SK-N-SH (cell line): ENCODE results near the gene NIPSNAP3A. TPM values are rescaled to one million over a fixed set of nuclear protein-coding genes. Genes with fewer than 3 reads are reported as not detected.

Experiments
- CTCF ChIA-PET: fragments of 300-600, 350-600 bp; formaldehyde crosslinking; extraction: SDS; loops from one replicate; lab custom pipeline; 2021; lab: Yijun Ruan, JAX
- POLR2A ChIA-PET: fragments of 350-600 bp; sonication (Branson Sonifier 250); formaldehyde crosslinking; extraction: SDS; loops from one replicate; lab custom pipeline; 2020; ENCODE audit warnings: antibody characterized with exemption, inconsistent platforms; lab: Yijun Ruan, JAX
- DNase-seq: peaks from one replicate; pipeline ENCODE4 v3.0.0; 2012
- H2AFZ ChIP-seq: fragments of 200-600 bp; sonication (generic); 2 replicates; pipeline ENCODE4 v1.8.1; 2016; ENCODE audit warnings: antibody characterized with exemption, mild to moderate bottlenecking, low read depth
- H3F3A ChIP-seq: fragments of 200-600 bp; sonication (generic); replicated peaks from 2 replicates; pipeline ENCODE3; 2016; ENCODE audit warnings: antibody characterized with exemption, mild to moderate bottlenecking; ENCODE audit not compliant: insufficient read depth
- H3K27ac ChIP-seq, 2 experiments: fragments of 200-500 bp in 1 of 2; fragments of 200-600 bp in 1 of 2; sonication (Bioruptor generic) in 1 of 2; sonication (generic), shearing (Covaris generic) in 1 of 2; 2 replicates each; pipeline versions ENCODE4 v1.5.1 to v1.6.1; 2014 to 2016; ENCODE audit warnings: low read depth in 2 of 2, inconsistent platforms in 1 of 2, low read length in 1 of 2, mild to moderate bottlenecking in 1 of 2, mixed read lengths in 1 of 2
- H3K27me3 ChIP-seq: fragments of 200-600 bp; sonication (generic), shearing (Covaris generic); 2 replicates; pipeline ENCODE4 v1.6.1; 2016; ENCODE audit warnings: mixed run types; ENCODE audit not compliant: insufficient read depth
- H3K36me3 ChIP-seq, 2 experiments: fragments of 200-500 bp in 1 of 2; fragments of 200-600 bp in 1 of 2; sonication (Bioruptor generic) in 1 of 2; sonication (generic) in 1 of 2; replicated peaks in 1 of 2; 2 replicates each; pipeline versions ENCODE3 to v1.5.1; 2014 to 2016; ENCODE audit warnings: low read length in 1 of 2, mild to moderate bottlenecking in 1 of 2; ENCODE audit not compliant: insufficient read depth in 2 of 2, control insufficient read depth in 1 of 2
- H3K4me1 ChIP-seq, 2 experiments: fragments of 200-500 bp in 1 of 2; fragments of 200-600 bp in 1 of 2; sonication (Bioruptor generic) in 1 of 2; sonication (generic), shearing (Covaris generic) in 1 of 2; 2 replicates each; pipeline versions ENCODE4 v1.5.1 to v1.6.1; 2014 to 2016; ENCODE audit warnings: low read depth in 1 of 2, low read length in 1 of 2, mixed run types in 1 of 2; ENCODE audit not compliant: insufficient read depth in 2 of 2, control insufficient read depth in 1 of 2
- H3K4me2 ChIP-seq: fragments of 200-600 bp; sonication (generic), shearing (Covaris generic); 2 replicates; pipeline ENCODE4 v1.6.1; 2017; ENCODE audit warnings: mixed run types
- H3K4me3 ChIP-seq, 2 experiments: fragments of 200-500 bp in 1 of 2; fragments of 200-600 bp in 1 of 2; sonication (Bioruptor generic) in 1 of 2; sonication (generic), shearing (Covaris generic) in 1 of 2; 2 replicates each; pipeline versions ENCODE4 v1.5.1 to v1.8.1; 2014 to 2016; ENCODE audit warnings: low read depth in 2 of 2, inconsistent platforms in 1 of 2, low read length in 1 of 2, mild to moderate bottlenecking in 1 of 2, mixed read lengths in 1 of 2, moderate library complexity in 1 of 2
- H3K79me2 ChIP-seq: fragments of 200-600 bp; sonication (generic); 2 replicates; pipeline ENCODE4 v1.8.1; 2017; ENCODE audit warnings: mild to moderate bottlenecking; ENCODE audit not compliant: insufficient read depth
- H3K9ac ChIP-seq: fragments of 200-600 bp; sonication (generic); 2 replicates; pipeline ENCODE4 v1.6.1; 2017; ENCODE audit warnings: mixed run types
- H3K9me2 ChIP-seq: fragments of 200-600 bp; sonication (generic); 2 replicates; pipeline ENCODE4 v1.6.1; 2017; ENCODE audit warnings: mixed run types
- H3K9me3 ChIP-seq: fragments of 200-600 bp; sonication (generic); 2 replicates; pipeline ENCODE4 v1.6.1; 2017; ENCODE audit warnings: mixed run types, mild to moderate bottlenecking, moderate library complexity
- H4K20me1 ChIP-seq: fragments of 200-600 bp; sonication (generic); 2 replicates; pipeline ENCODE4 v1.6.1; 2017; ENCODE audit warnings: mild to moderate bottlenecking, mixed run types; ENCODE audit not compliant: insufficient read depth
- CHD2 ChIP-seq: fragments of 150-350 bp; IDR thresholded peaks from 2 replicates; pipeline ENCODE4 v1.6.1; 2018; ENCODE audit warnings: low read length; ENCODE audit not compliant: partially characterized antibody
- EP300 ChIP-seq, 2 experiments: IDR thresholded peaks; 2 replicates each; pipeline versions ENCODE4 v1.4.0 to v1.6.1; 2012; ENCODE audit warnings: borderline replicate concordance in 1 of 2, low read depth in 1 of 2, low read length in 1 of 2
- FOXJ3 ChIP-seq: sonication (generic); formaldehyde crosslinking; IDR thresholded peaks from 2 replicates; pipeline ENCODE4 v1.5.1; 2020; ENCODE audit warnings: mild to moderate bottlenecking, missing genetic modification reagents
- GATA2 ChIP-seq: sonication (generic); formaldehyde crosslinking; IDR thresholded peaks from 2 replicates; pipeline ENCODE4 v1.5.0; 2020; ENCODE audit warnings: mild to moderate bottlenecking, missing genetic modification reagents
- NRF1 ChIP-seq: IDR thresholded peaks from 2 replicates; pipeline ENCODE4 v1.6.1; 2012; ENCODE audit warnings: low read depth, mild to moderate bottlenecking, low read length
- POLR2AphosphoS5 ChIP-seq: IDR thresholded peaks from 2 replicates; pipeline ENCODE4 v1.6.1; 2012; ENCODE audit warnings: low read depth, low read length
- RAD21 ChIP-seq: IDR thresholded peaks from 2 replicates; pipeline ENCODE4 v1.6.1; 2012; ENCODE audit warnings: mild to moderate bottlenecking, low read length
- RCOR1 ChIP-seq: fragments of 150-350 bp; IDR thresholded peaks from 2 replicates; pipeline ENCODE4 v1.6.1; 2017; ENCODE audit warnings: antibody characterized with exemption, low read length
- SIN3A ChIP-seq: IDR thresholded peaks from 2 replicates; pipeline ENCODE4 v1.6.1; 2012; ENCODE audit warnings: low read depth, mild to moderate bottlenecking, low read length, moderate library complexity, borderline replicate concordance
- TCF12 ChIP-seq: IDR thresholded peaks from 2 replicates; pipeline ENCODE4 v1.4.0; 2012
- WGBS: methylation state at CpG from one replicate; pipeline ENCODE4 v1.1.6; 2017; ENCODE audit warnings: low lambda C conversion rate; 5-methylcytosine and 5-hydroxymethylcytosine counted together
- polyA plus RNA-seq, 3 experiments: library from polyadenylated mRNA; depleted of rRNA; stranded (reverse); fragments of >200 nt; gene quantifications; 2 replicates each; pipeline ENCODE4 v1.2.3, GENCODE V29; 2012
- TF ChIP-seq, protein P1 (sequence below): fragments of 150-350 bp; IDR thresholded peaks from 2 replicates; pipeline ENCODE4 v1.6.1; 2017; ENCODE audit warnings: antibody characterized with exemption, low read length, low read depth, borderline replicate concordance
- TF ChIP-seq, protein P2 (sequence below): IDR thresholded peaks from 2 replicates; pipeline ENCODE4 v1.4.0; 2012; ENCODE audit warnings: low read depth

The NIPSNAP3A gene
- polyA plus RNA-seq, 1 of the 3 experiments (the other 2 are of a cell fraction): 29.2 TPM

- Histone ChIP-seq H3K36me3 (peaks cover 4 to 67% of the 10 kb centered on the region in 2 experiments), H3K79me2 (no peaks in the 10 kb centered on the region), H3K9ac (no peak overlapping the region), H3F3A (no peaks in the 10 kb centered on the region), H3K9me2 (no peaks in the 10 kb centered on the region), H2AFZ (no peak overlapping the region), H3K27ac (peak overlapping the region; percentile 9 to 81; a peak in 3 of 4 replicates), H3K4me3 (no peak overlapping the region), H3K4me2 (no peak overlapping the region), H3K27me3 (no peaks in the 10 kb centered on the region), H3K4me1 (peaks cover 0 to 60% of the 10 kb centered on the region in 2 experiments; a peak in 2 of 4 replicates), H3K9me3 (no peaks in the 10 kb centered on the region), H4K20me1 (no peaks in the 10 kb centered on the region)
- 59% methylated on average over 5 of the region's 5 CpGs for WGBS
- CTCF ChIA-PET: interaction anchor here (0.9 to 6.9 kb wide), 7 partner anchors 9 to 616 kb away, joined by 3 to 31 read pairs (median 6); no protein-coding TSS in a partner anchor
- DNase-seq: peak; percentile 57
- POLR2A ChIA-PET: no interaction called here
- TF ChIP-seq RAD21 (no peak), CHD2 (peak; percentile 51), RCOR1 (peak; percentile 90), NRF1 (no peak), FOXJ3 (CRISPR knock-in tag) (peak; percentile 87), GATA2 (CRISPR knock-in tag) (peak; percentile 80), POLR2AphosphoS5 (peak; percentile 46; the same call in 1 of the 2 replicates), SIN3A (no peak), EP300 (IDR thresholded peaks at IDR 0.05; ENCODE audit: borderline replicate concordance in 1 of 2, low read depth in 1 of 2, low read length in 1 of 2) (peak in 1 of 2 experiments; percentile 88; a peak in 2 of 4 replicates), TCF12 (peak; percentile 63)
- TF ChIP-seq, protein P1, sequence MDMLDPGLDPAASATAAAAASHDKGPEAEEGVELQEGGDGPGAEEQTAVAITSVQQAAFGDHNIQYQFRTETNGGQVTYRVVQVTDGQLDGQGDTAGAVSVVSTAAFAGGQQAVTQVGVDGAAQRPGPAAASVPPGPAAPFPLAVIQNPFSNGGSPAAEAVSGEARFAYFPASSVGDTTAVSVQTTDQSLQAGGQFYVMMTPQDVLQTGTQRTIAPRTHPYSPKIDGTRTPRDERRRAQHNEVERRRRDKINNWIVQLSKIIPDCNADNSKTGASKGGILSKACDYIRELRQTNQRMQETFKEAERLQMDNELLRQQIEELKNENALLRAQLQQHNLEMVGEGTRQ: no peak
Observed at GRCh38 chr9:104798209-104798995, 50.9 kb downstream of the NIPSNAP3A start.

GRCh38 chr9:104800068-104800785 lies 52.7 kb downstream of the NIPSNAP3A start:
- H3K4me1 ChIP-seq: peaks cover 0 to 58% of the 10 kb centered on the region in 2 experiments; a peak in 2 of 4 replicates
- H3F3A ChIP-seq: no peaks in the 10 kb centered on the region
- H4K20me1 ChIP-seq: no peaks in the 10 kb centered on the region
- H3K9me2 ChIP-seq: no peaks in the 10 kb centered on the region
- no peak overlapping the region for H3K4me2 ChIP-seq
- H3K4me3 ChIP-seq: no peak overlapping the region
- peaks cover 4 to 64% of the 10 kb centered on the region in 2 experiments for H3K36me3 ChIP-seq
- no peak overlapping the region for H3K9ac ChIP-seq
- H3K27me3 ChIP-seq: no peaks in the 10 kb centered on the region
- no peak for DNase-seq
- H3K27ac ChIP-seq: no peak overlapping the region; a peak in 1 of 4 replicates
- TF ChIP-seq, protein P2, sequence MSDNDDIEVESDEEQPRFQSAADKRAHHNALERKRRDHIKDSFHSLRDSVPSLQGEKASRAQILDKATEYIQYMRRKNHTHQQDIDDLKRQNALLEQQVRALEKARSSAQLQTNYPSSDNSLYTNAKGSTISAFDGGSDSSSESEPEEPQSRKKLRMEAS: no peak
- ChIA-PET POLR2A (no interaction called here), CTCF (interaction anchor here (3.4 to 6.9 kb wide), 3 partner anchors 20 to 614 kb away, joined by 13 to 31 read pairs (median 24); no protein-coding TSS in a partner anchor)
- no peaks in the 10 kb centered on the region for H3K79me2 ChIP-seq
- whole genome bisulfite sequencing: 95% methylated on average over 7 of the region's 7 CpGs
- H3K9me3 ChIP-seq: no peaks in the 10 kb centered on the region
- no peak overlapping the region for H2AFZ ChIP-seq
